Measurements from ENCODE around the gene PPP4R3A. TPM values are rescaled to one million over a fixed set of nuclear protein-coding genes. Genes with fewer than 3 reads are reported as not detected.

Gene PPP4R3A
- total RNA-seq, 1 donor from 2014 or later, result 111 TPM

- Mint-ChIP-seq H3K36me3 (ENCODE audit: low read depth) (no peaks in the 10 kb centered on the region), H3K9me3 (no peaks in the 10 kb centered on the region), H3K4me3 (no peak overlapping the region), H3K4me1 (no peaks in the 10 kb centered on the region), H3K27me3 (ENCODE audit: low read depth) (peaks cover 2% of the 10 kb centered on the region), H3K27ac (ENCODE audit: unreplicated experiment) (no peak overlapping the region)
- DNase-seq (ENCODE audit: low read depth, low spot score), result no peak
- TF ChIP-seq, protein P1, sequence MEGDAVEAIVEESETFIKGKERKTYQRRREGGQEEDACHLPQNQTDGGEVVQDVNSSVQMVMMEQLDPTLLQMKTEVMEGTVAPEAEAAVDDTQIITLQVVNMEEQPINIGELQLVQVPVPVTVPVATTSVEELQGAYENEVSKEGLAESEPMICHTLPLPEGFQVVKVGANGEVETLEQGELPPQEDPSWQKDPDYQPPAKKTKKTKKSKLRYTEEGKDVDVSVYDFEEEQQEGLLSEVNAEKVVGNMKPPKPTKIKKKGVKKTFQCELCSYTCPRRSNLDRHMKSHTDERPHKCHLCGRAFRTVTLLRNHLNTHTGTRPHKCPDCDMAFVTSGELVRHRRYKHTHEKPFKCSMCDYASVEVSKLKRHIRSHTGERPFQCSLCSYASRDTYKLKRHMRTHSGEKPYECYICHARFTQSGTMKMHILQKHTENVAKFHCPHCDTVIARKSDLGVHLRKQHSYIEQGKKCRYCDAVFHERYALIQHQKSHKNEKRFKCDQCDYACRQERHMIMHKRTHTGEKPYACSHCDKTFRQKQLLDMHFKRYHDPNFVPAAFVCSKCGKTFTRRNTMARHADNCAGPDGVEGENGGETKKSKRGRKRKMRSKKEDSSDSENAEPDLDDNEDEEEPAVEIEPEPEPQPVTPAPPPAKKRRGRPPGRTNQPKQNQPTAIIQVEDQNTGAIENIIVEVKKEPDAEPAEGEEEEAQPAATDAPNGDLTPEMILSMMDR (conservative IDR thresholded peaks at IDR 0.05), result no peak
These were observed 10.0 kb upstream of the PPP4R3A start for GRCh38 chr14:91520138-91520537.

DNA sequence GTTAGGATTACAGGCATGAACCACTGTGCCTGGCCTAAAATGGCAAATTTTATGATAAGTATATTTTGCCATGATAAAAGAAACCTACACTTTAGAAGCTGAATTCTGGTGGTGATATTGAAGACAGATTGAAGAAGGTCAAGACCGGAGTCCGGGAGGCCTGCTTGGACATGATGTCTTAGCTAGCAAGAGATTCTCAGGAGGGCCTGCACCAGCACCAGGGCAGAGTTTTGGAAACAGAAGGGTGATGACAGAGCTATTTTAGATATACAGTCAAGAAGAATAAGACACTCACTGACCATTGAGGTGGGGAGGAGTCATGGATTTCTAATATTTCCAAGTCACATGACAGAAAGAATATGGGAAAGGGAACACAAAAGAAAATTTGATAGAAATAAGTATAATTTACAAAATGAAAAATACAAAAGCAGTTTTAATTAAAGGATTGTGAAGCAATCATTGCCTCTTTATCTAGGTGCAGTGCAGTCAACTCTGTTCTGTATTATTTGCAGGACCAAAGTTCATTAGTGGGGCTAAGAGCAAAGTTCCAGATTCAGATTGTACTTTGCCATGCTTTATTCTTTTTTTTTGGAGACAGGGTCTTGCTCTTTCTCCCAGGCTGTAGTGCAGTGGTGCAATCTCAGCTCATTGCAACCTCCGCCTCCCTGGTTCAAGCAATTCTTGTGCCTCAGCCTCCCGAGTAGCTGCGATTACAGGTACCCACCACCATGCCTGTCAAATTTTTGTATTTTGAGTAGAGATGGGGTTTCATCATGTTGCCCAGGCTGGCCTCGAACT lies 9.3 kb upstream of the PPP4R3A start:
- Mint-ChIP-seq H3K9me3 (no peaks in the 10 kb centered on the region), H3K4me1 (no peaks in the 10 kb centered on the region), H3K36me3 (ENCODE audit: low read depth) (no peaks in the 10 kb centered on the region), H3K27me3 (ENCODE audit: low read depth) (peaks cover 2% of the 10 kb centered on the region), H3K27ac (ENCODE audit: unreplicated experiment) (no peak overlapping the region), H3K4me3 (no peak overlapping the region)
- no peak for DNase-seq (ENCODE audit: low read depth, low spot score)
- TF ChIP-seq, protein P1 (conservative IDR thresholded peaks at IDR 0.05), result no peak

- H3K4me1 Mint-ChIP-seq, result no peaks in the 10 kb centered on the region
- H3K36me3 Mint-ChIP-seq (ENCODE audit: low read depth), result no peaks in the 10 kb centered on the region
These were observed 6.7 kb upstream of the PPP4R3A start for GRCh38 chr14:91516663-91517388.

GRCh38 chr14:91515979-91516378 lies 5.9 kb upstream of the PPP4R3A start:
- H3K27ac Mint-ChIP-seq (ENCODE audit: unreplicated experiment), result no peak overlapping the region
- H3K27me3 Mint-ChIP-seq (ENCODE audit: low read depth), result no peaks in the 10 kb centered on the region
- H3K9me3 Mint-ChIP-seq, result no peaks in the 10 kb centered on the region
- TF ChIP-seq, protein P1 (conservative IDR thresholded peaks at IDR 0.05), result no peak
- no peak overlapping the region for H3K4me3 Mint-ChIP-seq
- H3K4me1 Mint-ChIP-seq, result peaks cover 3% of the 10 kb centered on the region
- DNase-seq (ENCODE audit: low read depth, low spot score), result no peak
- H3K36me3 Mint-ChIP-seq (ENCODE audit: low read depth), result no peaks in the 10 kb centered on the region

More at GRCh38 chr14:91516663-91517388, 6.7 kb upstream of the PPP4R3A start:
- H3K27ac Mint-ChIP-seq (ENCODE audit: unreplicated experiment), result no peak overlapping the region
- no peaks in the 10 kb centered on the region for H3K9me3 Mint-ChIP-seq
- TF ChIP-seq, protein P1 (conservative IDR thresholded peaks at IDR 0.05), result no peak
- H3K27me3 Mint-ChIP-seq (ENCODE audit: low read depth), result no peaks in the 10 kb centered on the region
- no peak overlapping the region for H3K4me3 Mint-ChIP-seq
- no peak for DNase-seq (ENCODE audit: low read depth, low spot score)

DNA sequence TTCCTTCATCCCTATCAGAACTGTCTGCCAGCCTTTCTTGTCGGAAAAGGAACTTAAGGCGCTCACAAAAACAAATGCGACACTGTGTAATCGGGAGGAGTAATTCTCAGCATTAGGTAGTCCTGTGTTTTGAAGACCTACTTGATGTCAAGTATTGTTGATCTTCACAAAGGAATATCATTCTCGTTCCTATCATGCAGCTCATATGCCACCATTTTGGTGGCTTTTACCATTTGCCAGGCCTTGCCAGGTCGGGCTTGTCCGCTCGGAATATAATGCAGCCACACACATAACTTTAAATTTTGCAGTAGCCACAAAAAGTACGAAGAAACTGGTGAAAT lies 903 bp upstream of the PPP4R3A start:
- Mint-ChIP-seq H3K4me1 (peaks cover 26% of the 10 kb centered on the region), H3K27me3 (ENCODE audit: low read depth) (no peaks in the 10 kb centered on the region)
- TF ChIP-seq, protein P1 (conservative IDR thresholded peaks at IDR 0.05), result no peak

More for the DNA sequence above, 903 bp upstream of the PPP4R3A start:
- peaks cover 6% of the 10 kb centered on the region for H3K36me3 Mint-ChIP-seq (ENCODE audit: low read depth)
- H3K27ac Mint-ChIP-seq (ENCODE audit: unreplicated experiment), result peak overlapping the region; percentile 86
- no peaks in the 10 kb centered on the region for H3K9me3 Mint-ChIP-seq
- no peak for DNase-seq (ENCODE audit: low read depth, low spot score)
- peak overlapping the region; percentile 98 for H3K4me3 Mint-ChIP-seq
